ENCODE data around the gene EHMT1. TPM values are rescaled to one million over a fixed set of nuclear protein-coding genes. Genes with fewer than 3 reads are reported as not detected.

Gene EHMT1
- total and polyA plus RNA-seq, 2 of the 13 experiments (the other 11 are each of a cell fraction or from before 2014, with no cell fraction given): 23.0 to 27.1 TPM

- TF ChIP-seq, protein P1, sequence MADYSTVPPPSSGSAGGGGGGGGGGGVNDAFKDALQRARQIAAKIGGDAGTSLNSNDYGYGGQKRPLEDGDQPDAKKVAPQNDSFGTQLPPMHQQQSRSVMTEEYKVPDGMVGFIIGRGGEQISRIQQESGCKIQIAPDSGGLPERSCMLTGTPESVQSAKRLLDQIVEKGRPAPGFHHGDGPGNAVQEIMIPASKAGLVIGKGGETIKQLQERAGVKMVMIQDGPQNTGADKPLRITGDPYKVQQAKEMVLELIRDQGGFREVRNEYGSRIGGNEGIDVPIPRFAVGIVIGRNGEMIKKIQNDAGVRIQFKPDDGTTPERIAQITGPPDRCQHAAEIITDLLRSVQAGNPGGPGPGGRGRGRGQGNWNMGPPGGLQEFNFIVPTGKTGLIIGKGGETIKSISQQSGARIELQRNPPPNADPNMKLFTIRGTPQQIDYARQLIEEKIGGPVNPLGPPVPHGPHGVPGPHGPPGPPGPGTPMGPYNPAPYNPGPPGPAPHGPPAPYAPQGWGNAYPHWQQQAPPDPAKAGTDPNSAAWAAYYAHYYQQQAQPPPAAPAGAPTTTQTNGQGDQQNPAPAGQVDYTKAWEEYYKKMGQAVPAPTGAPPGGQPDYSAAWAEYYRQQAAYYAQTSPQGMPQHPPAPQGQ (CRISPR knock-in tag; IDR thresholded peaks at IDR 0.05; ENCODE audit: borderline replicate concordance): no peak
- TF ChIP-seq RAD51 (IDR thresholded peaks at IDR 0.05; ENCODE audit: borderline replicate concordance) (no peak), SRSF4 (IDR thresholded peaks at IDR 0.05; ENCODE audit: low read depth, low read length, poor library complexity, severe bottlenecking) (no peak), ZKSCAN5 (CRISPR knock-in tag; IDR thresholded peaks at IDR 0.05) (0 out of 2 replicates have a peak, but pooled peaks have one; percentile 35), ZNF121 (CRISPR knock-in tag; IDR thresholded peaks at IDR 0.05) (0 out of 2 replicates have a peak, but pooled peaks have one; percentile 64), BRCA1 (CRISPR knock-in tag; IDR thresholded peaks at IDR 0.05) (peak; percentile 89; the same call in 1 of the 2 replicates), BCL3 (CRISPR knock-in tag; IDR thresholded peaks at IDR 0.05) (peak; percentile 47), REPIN1 (CRISPR knock-in tag; IDR thresholded peaks at IDR 0.05; ENCODE audit: borderline replicate concordance, low read depth) (no peak), ZFP91 (CRISPR knock-in tag; IDR thresholded peaks at IDR 0.05; ENCODE audit: borderline replicate concordance) (peak; percentile 50; the same call in 1 of the 2 replicates), KDM5B (CRISPR knock-in tag; IDR thresholded peaks at IDR 0.05; ENCODE audit: borderline replicate concordance) (peak; percentile 64; the same call in 1 of the 2 replicates), NFE2L2 (IDR thresholded peaks at IDR 0.05; ENCODE audit: low read length) (no peak), LBX2 (CRISPR knock-in tag; IDR thresholded peaks at IDR 0.05; ENCODE audit: borderline replicate concordance) (no peak), HIVEP1 (CRISPR knock-in tag; IDR thresholded peaks at IDR 0.05) (peak; percentile 53; the same call in 1 of the 2 replicates), TRIM24 (CRISPR knock-in tag; IDR thresholded peaks at IDR 0.05) (no peak), STAT6 (CRISPR knock-in tag; IDR thresholded peaks at IDR 0.05; ENCODE audit: borderline replicate concordance) (0 out of 2 replicates have a peak, but pooled peaks have one; percentile 62)
- TF ChIP-seq, protein P2, sequence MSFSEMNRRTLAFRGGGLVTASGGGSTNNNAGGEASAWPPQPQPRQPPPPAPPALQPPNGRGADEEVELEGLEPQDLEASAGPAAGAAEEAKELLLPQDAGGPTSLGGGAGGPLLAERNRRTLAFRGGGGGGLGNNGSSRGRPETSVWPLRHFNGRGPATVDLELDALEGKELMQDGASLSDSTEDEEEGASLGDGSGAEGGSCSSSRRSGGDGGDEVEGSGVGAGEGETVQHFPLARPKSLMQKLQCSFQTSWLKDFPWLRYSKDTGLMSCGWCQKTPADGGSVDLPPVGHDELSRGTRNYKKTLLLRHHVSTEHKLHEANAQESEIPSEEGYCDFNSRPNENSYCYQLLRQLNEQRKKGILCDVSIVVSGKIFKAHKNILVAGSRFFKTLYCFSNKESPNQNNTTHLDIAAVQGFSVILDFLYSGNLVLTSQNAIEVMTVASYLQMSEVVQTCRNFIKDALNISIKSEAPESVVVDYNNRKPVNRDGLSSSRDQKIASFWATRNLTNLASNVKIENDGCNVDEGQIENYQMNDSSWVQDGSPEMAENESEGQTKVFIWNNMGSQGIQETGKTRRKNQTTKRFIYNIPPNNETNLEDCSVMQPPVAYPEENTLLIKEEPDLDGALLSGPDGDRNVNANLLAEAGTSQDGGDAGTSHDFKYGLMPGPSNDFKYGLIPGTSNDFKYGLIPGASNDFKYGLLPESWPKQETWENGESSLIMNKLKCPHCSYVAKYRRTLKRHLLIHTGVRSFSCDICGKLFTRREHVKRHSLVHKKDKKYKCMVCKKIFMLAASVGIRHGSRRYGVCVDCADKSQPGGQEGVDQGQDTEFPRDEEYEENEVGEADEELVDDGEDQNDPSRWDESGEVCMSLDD (CRISPR knock-in tag; IDR thresholded peaks at IDR 0.05; ENCODE audit: borderline replicate concordance): no peak
These were observed 51.8 kb downstream of the EHMT1 start (continued) for GRCh38 chr9:137670391-137671195.

Data from HepG2 (cell line).